H1 (cell line): Measurements from ENCODE around the gene NLGN4Y. TPM values are rescaled to one million over a fixed set of nuclear protein-coding genes. Genes with fewer than 3 reads are reported as not detected.

Experiments
- CTCF ChIA-PET: fragments of 300-600 bp; sonication (Branson Sonifier 250); formaldehyde crosslinking; loops from one replicate; lab custom pipeline; 2021; ENCODE audit not compliant: partially characterized antibody; lab: Charles Lee
- POLR2A ChIA-PET: fragments of 300-600 bp; sonication (Branson Sonifier 250); formaldehyde crosslinking; loops from one replicate; lab custom pipeline; 2021; ENCODE audit warnings: inconsistent platforms; ENCODE audit not compliant: partially characterized antibody; lab: Charles Lee
- DNase-seq, 2 experiments: peaks; one replicate each; pipeline versions ENCODE4 v3.0.0 to v3.0.0-alpha.2; 2010 to 2022; ENCODE audit warnings: low spot score in 2 of 2, low read depth in 1 of 2, mixed read lengths in 1 of 2
- FAIRE-seq: peaks from 2 replicates; lab custom pipeline; 2011; peaks lifted over from hg19 to GRCh38; lab: Jason Lieb, UNC
- H2AFZ ChIP-seq: 2 replicates; pipeline ENCODE4 v1.8.1; 2012; ENCODE audit warnings: low read length, inconsistent platforms
- H2AK5ac ChIP-seq: 2 replicates; pipeline ENCODE4 v1.6.1; 2013; ENCODE audit warnings: low read depth, low read length
- H2BK120ac ChIP-seq: replicated peaks from 2 replicates; pipeline ENCODE3; 2013; ENCODE audit warnings: low read depth, low read length, inconsistent platforms
- H2BK12ac ChIP-seq: 2 replicates; pipeline ENCODE4 v1.6.1; 2013; ENCODE audit warnings: low read depth, low read length
- H2BK15ac ChIP-seq: 2 replicates; pipeline ENCODE4 v1.6.1; 2013; ENCODE audit warnings: low read length
- H2BK20ac ChIP-seq: 2 replicates; pipeline ENCODE4 v1.6.1; 2013; ENCODE audit warnings: low read length
- H2BK5ac ChIP-seq: 2 replicates; pipeline ENCODE4 v1.6.1; 2013; ENCODE audit warnings: low read depth, low read length
- H3K14ac ChIP-seq: 2 replicates; pipeline ENCODE4 v1.6.1; 2013; ENCODE audit warnings: inconsistent platforms; ENCODE audit not compliant: insufficient read length
- H3K18ac ChIP-seq: 2 replicates; pipeline ENCODE4 v1.6.1; 2013; ENCODE audit warnings: low read length; ENCODE audit errors: extremely low read depth
- H3K23ac ChIP-seq: 2 replicates; pipeline ENCODE4 v1.6.1; 2013; ENCODE audit warnings: inconsistent platforms; ENCODE audit not compliant: insufficient read length
- H3K23me2 ChIP-seq: 2 replicates; pipeline ENCODE4 v1.6.1; 2013; ENCODE audit warnings: low read depth, low read length
- H3K27ac ChIP-seq: 2 replicates; pipeline ENCODE4 v1.6.1; 2011; ENCODE audit warnings: low read depth, low read length, inconsistent platforms
- H3K27me3 ChIP-seq, 4 experiments: replicated peaks in 1 of 4; 1 replicate in 1 of 4; 2 replicates in 3 of 4; pipeline versions ENCODE4 v1.6.1 to v1.8.1; 2011 to 2013; ENCODE audit warnings: low read length in 3 of 4, mild to moderate bottlenecking in 3 of 4, inconsistent platforms in 2 of 4, mixed read lengths in 2 of 4, moderate library complexity in 1 of 4; ENCODE audit not compliant: control insufficient read depth in 3 of 4, insufficient read depth in 3 of 4; ENCODE audit errors: extremely low read depth in 1 of 4
- H3K36me3 ChIP-seq, 4 experiments: 2 replicates each; pipeline versions ENCODE4 v1.6.1 to v1.8.1; 2011 to 2013; ENCODE audit warnings: mild to moderate bottlenecking in 4 of 4, low read length in 3 of 4, moderate library complexity in 2 of 4, control low read depth in 1 of 4, inconsistent platforms in 1 of 4; ENCODE audit not compliant: insufficient read depth in 4 of 4, control insufficient read depth in 2 of 4
- H3K4ac ChIP-seq: replicated peaks from 2 replicates; pipeline ENCODE3; 2013; ENCODE audit warnings: low read length, low read depth, mixed read lengths, inconsistent platforms; ENCODE audit not compliant: insufficient read length
- H3K4me1 ChIP-seq, 4 experiments: replicated peaks in 1 of 4; 1 replicate in 1 of 4; 2 replicates in 3 of 4; pipeline versions ENCODE4 v1.6.1 to v1.8.1; 2011 to 2013; ENCODE audit warnings: low read length in 3 of 4, inconsistent platforms in 2 of 4, mixed read lengths in 1 of 4; ENCODE audit not compliant: insufficient read depth in 4 of 4, control insufficient read depth in 3 of 4
- H3K4me2 ChIP-seq, 2 experiments: 2 replicates each; pipeline versions ENCODE4 v1.6.1 to v1.8.1; 2011 to 2013; ENCODE audit warnings: low read depth in 2 of 2, low read length in 2 of 2, control low read depth in 1 of 2, inconsistent platforms in 1 of 2, mild to moderate bottlenecking in 1 of 2; ENCODE audit not compliant: insufficient read depth in 1 of 2
- H3K4me3 ChIP-seq, 4 experiments: fragments of 200-600, 300-600 bp in 1 of 4; sonication (generic), shearing (Covaris generic), sonication (Bioruptor Twin) in 1 of 4; 2 replicates each; pipeline versions ENCODE4 v1.5.1 to v1.8.1; 2011 to 2016; ENCODE audit warnings: low read length in 4 of 4, low read depth in 3 of 4, control low read depth in 2 of 4, inconsistent platforms in 2 of 4, mild to moderate bottlenecking in 2 of 4, mixed read lengths in 1 of 4, moderate library complexity in 1 of 4; ENCODE audit not compliant: insufficient read depth in 2 of 4; ENCODE audit errors: extremely low read depth in 1 of 4
- H3K56ac ChIP-seq: replicated peaks from 2 replicates; pipeline ENCODE3; 2013; ENCODE audit warnings: low read depth, mild to moderate bottlenecking, mixed read lengths, low read length, inconsistent platforms; ENCODE audit not compliant: insufficient read length
- H3K79me1 ChIP-seq: 2 replicates; pipeline ENCODE4 v1.6.1; 2013; ENCODE audit warnings: low read depth, low read length, control low read depth
- H3K79me2 ChIP-seq, 2 experiments: 2 replicates each; pipeline versions ENCODE4 v1.6.1 to v1.8.1; 2012 to 2013; ENCODE audit warnings: low read length in 2 of 2, mild to moderate bottlenecking in 2 of 2, inconsistent platforms in 1 of 2; ENCODE audit not compliant: insufficient read depth in 2 of 2, control insufficient read depth in 1 of 2
- H3K9ac ChIP-seq, 4 experiments: replicated peaks in 1 of 4; 1 replicate in 1 of 4; 2 replicates in 3 of 4; pipeline versions ENCODE4 v1.6.1 to v1.8.1; 2011 to 2013; ENCODE audit warnings: low read depth in 3 of 4, low read length in 3 of 4, control low read depth in 2 of 4, mild to moderate bottlenecking in 2 of 4, moderate library complexity in 2 of 4, inconsistent platforms in 1 of 4; ENCODE audit errors: extremely low read depth in 1 of 4
- H3K9me3 ChIP-seq, 2 experiments: 2 replicates each; pipeline versions ENCODE4 v1.6.1 to v1.8.1; 2012 to 2013; ENCODE audit warnings: mild to moderate bottlenecking in 2 of 2, moderate library complexity in 2 of 2, control low read depth in 1 of 2, inconsistent platforms in 1 of 2, low read depth in 1 of 2, low read length in 1 of 2, mixed read lengths in 1 of 2; ENCODE audit not compliant: insufficient read depth in 2 of 2
- H4K20me1 ChIP-seq, 2 experiments: replicated peaks in 1 of 2; 2 replicates each; pipeline versions ENCODE3 to v1.8.1; 2011 to 2013; ENCODE audit warnings: inconsistent platforms in 2 of 2, low read length in 2 of 2, mild to moderate bottlenecking in 1 of 2; ENCODE audit not compliant: insufficient read depth in 2 of 2, control insufficient read depth in 1 of 2
- H4K5ac ChIP-seq: 2 replicates; pipeline ENCODE4 v1.6.1; 2013; ENCODE audit warnings: low read length, low read depth, mixed read lengths, inconsistent platforms; ENCODE audit not compliant: insufficient read length
- H4K8ac ChIP-seq: 2 replicates; pipeline ENCODE4 v1.8.0; 2013; ENCODE audit warnings: mild to moderate bottlenecking, moderate library complexity, low read length, inconsistent platforms; ENCODE audit not compliant: insufficient read depth; ENCODE audit errors: extremely low read depth
- H4K91ac ChIP-seq: replicated peaks from 2 replicates; pipeline ENCODE3; 2013; ENCODE audit warnings: low read length, mixed read lengths, inconsistent platforms; ENCODE audit not compliant: insufficient read length
- EP300 ChIP-seq, 2 experiments: IDR thresholded peaks; 1 replicate in 1 of 2; 2 replicates in 1 of 2; pipeline ENCODE4 v1.6.1; 2011 to 2012; ENCODE audit warnings: low read depth in 2 of 2, low read length in 2 of 2, mild to moderate bottlenecking in 2 of 2, borderline replicate concordance in 1 of 2, inconsistent platforms in 1 of 2, moderate library complexity in 1 of 2
- HDAC2 ChIP-seq, 2 experiments: fragments of 300-600 bp in 1 of 2; sonication (generic) in 1 of 2; IDR thresholded peaks; 2 replicates each; pipeline ENCODE4 v1.6.1; 2011 to 2012; ENCODE audit warnings: low read depth in 2 of 2, low read length in 2 of 2, mild to moderate bottlenecking in 2 of 2, moderate library complexity in 2 of 2, borderline replicate concordance in 1 of 2, inconsistent platforms in 1 of 2
- NANOG ChIP-seq: IDR thresholded peaks from 2 replicates; pipeline ENCODE4 v1.6.1; 2011; ENCODE audit warnings: low read length, low read depth, mild to moderate bottlenecking, inconsistent platforms; ENCODE audit not compliant: insufficient read depth, poor library complexity, severe bottlenecking
- RXRA ChIP-seq: IDR thresholded peaks from 2 replicates; pipeline ENCODE4 v1.6.1; 2011; ENCODE audit warnings: low read depth, mild to moderate bottlenecking, low read length, moderate library complexity; ENCODE audit not compliant: insufficient read depth
- SIRT6 ChIP-seq: IDR thresholded peaks from one replicate; pipeline ENCODE4 v1.7.1; 2012; ENCODE audit warnings: low read length, inconsistent platforms
- SIX5 ChIP-seq: IDR thresholded peaks from 2 replicates; pipeline ENCODE4 v1.6.1; 2011; ENCODE audit warnings: mild to moderate bottlenecking, low read depth, low read length
- SUZ12 ChIP-seq: fragments of 200-600 bp; sonication (generic); IDR thresholded peaks from 2 replicates; pipeline ENCODE4 v1.6.1; 2012; ENCODE audit warnings: mild to moderate bottlenecking, inconsistent platforms, low read length, moderate library complexity, mixed read lengths
- TAF7 ChIP-seq: optimal IDR thresholded peaks from 2 replicates; pipeline ENCODE3; 2011; ENCODE audit warnings: low read depth, mild to moderate bottlenecking, inconsistent platforms, low read length, moderate library complexity, borderline replicate concordance
- WGBS, 2 experiments: shearing (Covaris generic) in 1 of 2; methylation state at CpG; one replicate each; pipeline versions ENCODE4 v1.1.6 to v1.1.7; 2013 to 2015; ENCODE audit warnings: low lambda C conversion rate in 2 of 2, mixed read lengths in 2 of 2, inconsistent platforms in 1 of 2, low coverage in 1 of 2, missing lambda C conversion rate in 1 of 2; ENCODE audit not compliant: insufficient replicate concordance in 2 of 2, insufficient coverage in 1 of 2, insufficient read length in 1 of 2; ENCODE audit errors: extremely low coverage in 1 of 2, missing lambda C conversion rate in 1 of 2; 5-methylcytosine and 5-hydroxymethylcytosine counted together
- polyA plus RNA-seq, 7 experiments: library from polyadenylated mRNA; depleted of rRNA in 3 of 7; stranded (reverse) in 5 of 7; unstranded in 2 of 7; fragments of >200 nt in 5 of 7; fragments of 200-250 nt in 2 of 7; gene quantifications; 1 replicate in 5 of 7; 2 replicates in 1 of 7; 4 replicates in 1 of 7; pipeline versions ENCODE4 v1.2.1 to v1.2.3, GENCODE V29; 2011 to 2013; ENCODE audit warnings: missing spikeins in 2 of 7, mixed read lengths in 2 of 7
- total RNA-seq: library from RNA; stranded (reverse); fragmentation: NEBNext Ultra II Directional; extraction: Animal tissue kit (Norgen Biotek cat#: 25700); gene quantifications from 2 replicates; pipeline ENCODE4 v1.2.1, GENCODE V29; 2021
- TF ChIP-seq, protein P1 (sequence below): IDR thresholded peaks from 2 replicates; pipeline ENCODE4 v1.6.1; 2012; ENCODE audit warnings: inconsistent platforms

Gene NLGN4Y
- total and polyA plus RNA-seq, 2 of the 8 experiments (the other 6 are each of a cell fraction or from before 2014, with no cell fraction given) = 35.7 to 51.3 TPM

DNA sequence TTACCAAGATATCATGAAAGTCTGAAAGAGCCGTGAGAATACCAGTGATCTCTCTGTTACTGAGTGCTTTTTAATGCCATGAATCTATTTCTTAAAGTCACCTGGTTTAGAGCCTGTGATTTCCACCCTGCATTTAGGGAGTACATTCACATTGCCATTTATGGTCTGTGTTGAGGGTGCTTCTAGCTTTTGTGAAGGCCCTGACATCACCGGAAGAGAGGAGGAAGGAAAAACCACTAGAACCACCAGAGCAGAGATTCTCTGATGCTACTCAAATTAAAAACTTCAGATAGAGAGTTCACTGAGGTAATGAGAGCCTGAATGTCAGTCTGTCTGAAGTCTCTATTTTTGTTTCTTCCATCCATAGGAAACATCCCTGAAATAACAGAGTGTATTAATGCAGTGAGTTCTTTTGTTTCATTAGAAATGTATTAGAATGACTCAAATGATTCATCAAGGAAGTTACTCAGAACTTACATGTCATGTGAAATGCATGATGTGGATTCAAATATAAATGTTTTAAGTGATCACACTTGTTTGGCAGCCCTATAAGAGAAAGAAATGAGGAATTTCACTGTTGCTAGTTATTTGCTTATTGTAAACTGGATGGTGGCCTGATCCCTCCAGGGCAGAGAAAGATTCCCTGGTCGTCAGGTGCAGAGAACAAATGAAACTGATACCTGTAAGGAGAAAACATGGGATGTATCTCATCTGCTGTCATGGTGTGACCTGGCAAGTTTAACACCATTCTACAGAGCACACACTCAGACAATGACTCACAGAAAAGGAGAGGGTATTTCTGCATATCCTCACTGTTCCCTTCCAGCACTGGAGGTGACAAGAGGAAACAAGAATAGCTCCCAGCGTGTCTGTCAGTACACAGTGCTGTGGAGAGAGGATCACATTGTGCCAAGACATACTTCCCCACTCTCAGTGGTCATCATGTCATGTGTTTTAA lies 310.1 kb downstream of the NLGN4Y start:
- Histone ChIP-seq H3K23me2 (no peaks in the 10 kb centered on the region), H2BK20ac (no peak overlapping the region), H4K5ac (no peak overlapping the region), H4K91ac (no peak overlapping the region), H3K4me3 (no peak overlapping the region), H3K4ac (no peak overlapping the region), H2BK12ac (no peak overlapping the region), H3K4me1 (no peaks in the 10 kb centered on the region), H4K20me1 (no peaks in the 10 kb centered on the region), H3K4me2 (no peak overlapping the region), H3K27ac (no peak overlapping the region), H2AK5ac (no peak overlapping the region), H2BK15ac (no peak overlapping the region), H3K56ac (no peak overlapping the region), H4K8ac (no peak overlapping the region), H3K23ac (no peak overlapping the region), H2BK120ac (no peak overlapping the region), H3K36me3 (peaks cover 0 to 19% (median 9%) of the 10 kb centered on the region in 4 experiments; a peak in 6 of 8 replicates), H3K79me2 (no peaks in the 10 kb centered on the region), H2AFZ (no peak overlapping the region), H3K27me3 (no peaks in the 10 kb centered on the region), H3K9me3 (peaks cover 0 to 10% of the 10 kb centered on the region in 2 experiments; a peak in 1 of 4 replicates), H3K18ac (no peak overlapping the region), H2BK5ac (no peak overlapping the region), H3K9ac (no peak overlapping the region), H3K14ac (no peak overlapping the region), H3K79me1 (no peaks in the 10 kb centered on the region)
- DNase-seq (no peak), FAIRE-seq (no peak)
- ChIA-PET POLR2A (no interaction called here), CTCF (no interaction called here)
- 87% methylated on average over 3 of the region's 4 CpGs; no CpG with 5 or more reads in 1 of the 2 experiments for whole genome bisulfite sequencing, 2 experiments
- TF ChIP-seq SIRT6 = no peak
- no peak for TF ChIP-seq TAF7
- no peak for TF ChIP-seq EP300 (IDR thresholded peaks at IDR 0.05; ENCODE audit: borderline replicate concordance in 1 of 2, low read depth in 2 of 2, low read length in 2 of 2)
- no peak for TF ChIP-seq SUZ12
- TF ChIP-seq RXRA = no peak
- TF ChIP-seq, protein P1, sequence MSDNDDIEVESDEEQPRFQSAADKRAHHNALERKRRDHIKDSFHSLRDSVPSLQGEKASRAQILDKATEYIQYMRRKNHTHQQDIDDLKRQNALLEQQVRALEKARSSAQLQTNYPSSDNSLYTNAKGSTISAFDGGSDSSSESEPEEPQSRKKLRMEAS = no peak
- TF ChIP-seq SIX5 = no peak
- TF ChIP-seq HDAC2 (IDR thresholded peaks at IDR 0.05; ENCODE audit: borderline replicate concordance in 1 of 2, low read depth in 2 of 2, low read length in 2 of 2) = no peak
- TF ChIP-seq NANOG = no peak
